B cell (primary cell): ENCODE data around the gene PBX1.

Experiments used
- EZH2 ChIP-seq: IDR thresholded peaks from 2 replicates; pipeline ENCODE4 v1.6.1; 2012; ENCODE audit warnings: borderline replicate concordance, low read depth, mild to moderate bottlenecking, moderate library complexity, low read length; ENCODE audit not compliant: insufficient read depth, poor library complexity, severe bottlenecking
- TF ChIP-seq, protein P1 (sequence below): fragments of 200-600 bp; IDR thresholded peaks from one replicate; pipeline ENCODE4 v1.8.0; 2022; ENCODE audit warnings: antibody characterized with exemption, mild to moderate bottlenecking

DNA sequence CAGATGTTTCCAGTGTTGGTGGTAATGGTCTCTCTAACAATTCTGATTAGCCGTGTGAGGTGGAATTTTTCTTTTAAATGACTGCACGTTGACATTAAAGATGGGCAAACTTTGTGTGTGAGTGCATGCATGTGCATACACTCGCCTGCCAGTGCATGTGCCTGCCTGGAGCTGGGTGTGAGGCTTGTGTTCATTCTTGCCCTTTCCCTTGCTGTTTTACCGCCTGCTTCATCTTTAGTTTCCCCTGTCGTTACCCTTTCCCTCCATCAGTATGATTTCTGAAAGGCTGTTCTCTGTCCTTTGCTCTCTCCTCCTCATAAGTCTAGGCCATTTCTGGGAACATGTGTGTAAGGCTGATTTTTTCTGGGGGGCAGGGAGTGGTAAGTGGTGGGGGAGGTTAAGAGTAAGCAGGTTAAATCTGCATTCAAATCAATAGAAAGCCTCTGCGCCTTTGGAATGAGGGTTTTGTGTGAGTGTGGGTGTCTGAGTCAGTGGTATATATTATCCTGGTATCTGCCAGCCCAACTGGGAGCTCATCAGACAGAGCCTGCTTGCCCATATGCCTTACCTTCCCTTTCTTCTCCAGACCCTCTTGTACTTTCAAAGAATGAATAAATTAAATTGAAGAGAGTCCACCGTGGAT lies 112.5 kb downstream of the PBX1 start:
- TF ChIP-seq, protein P1, sequence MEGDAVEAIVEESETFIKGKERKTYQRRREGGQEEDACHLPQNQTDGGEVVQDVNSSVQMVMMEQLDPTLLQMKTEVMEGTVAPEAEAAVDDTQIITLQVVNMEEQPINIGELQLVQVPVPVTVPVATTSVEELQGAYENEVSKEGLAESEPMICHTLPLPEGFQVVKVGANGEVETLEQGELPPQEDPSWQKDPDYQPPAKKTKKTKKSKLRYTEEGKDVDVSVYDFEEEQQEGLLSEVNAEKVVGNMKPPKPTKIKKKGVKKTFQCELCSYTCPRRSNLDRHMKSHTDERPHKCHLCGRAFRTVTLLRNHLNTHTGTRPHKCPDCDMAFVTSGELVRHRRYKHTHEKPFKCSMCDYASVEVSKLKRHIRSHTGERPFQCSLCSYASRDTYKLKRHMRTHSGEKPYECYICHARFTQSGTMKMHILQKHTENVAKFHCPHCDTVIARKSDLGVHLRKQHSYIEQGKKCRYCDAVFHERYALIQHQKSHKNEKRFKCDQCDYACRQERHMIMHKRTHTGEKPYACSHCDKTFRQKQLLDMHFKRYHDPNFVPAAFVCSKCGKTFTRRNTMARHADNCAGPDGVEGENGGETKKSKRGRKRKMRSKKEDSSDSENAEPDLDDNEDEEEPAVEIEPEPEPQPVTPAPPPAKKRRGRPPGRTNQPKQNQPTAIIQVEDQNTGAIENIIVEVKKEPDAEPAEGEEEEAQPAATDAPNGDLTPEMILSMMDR = no peak
- no peak for TF ChIP-seq EZH2
